RWPE1 (cell line): Measurements from ENCODE around the gene TBC1D12.

Experiments
- CTCF ChIA-PET: fragments of 350-600 bp; sonication (Branson Sonifier 250); formaldehyde crosslinking; extraction: SDS; loops from one replicate; lab custom pipeline; 2021; lab: Yijun Ruan, JAX
- POLR2A ChIA-PET: fragments of 400-600 bp; formaldehyde crosslinking; extraction: SDS; loops from one replicate; lab custom pipeline; 2020; ENCODE audit warnings: antibody characterized with exemption; ENCODE audit not compliant: low non-redundant PET; lab: Yijun Ruan, JAX
- DNase-seq: peaks from one replicate; pipeline ENCODE4 v3.0.0; 2012; ENCODE audit warnings: low spot score
- H3K27ac ChIP-seq: fragments of 450-650 bp; 2 replicates; pipeline ENCODE4 v1.5.1; 2017
- CTCF ChIP-seq: fragments of 450-650 bp; conservative IDR thresholded peaks from 2 replicates; pipeline ENCODE4 v1.5.1; 2017; ENCODE audit warnings: low read depth, mild to moderate bottlenecking

TBC1D12 gene

GRCh38 chr10:94412449-94412848 is 10.1 kb downstream of the TBC1D12 start:
- H3K27ac ChIP-seq, result no peak overlapping the region
- POLR2A ChIA-PET, result no interaction called here
- CTCF ChIA-PET, result no interaction called here
- no peak for DNase-seq
- no peak for TF ChIP-seq CTCF

GRCh38 chr10:94413361-94413760 is 11.0 kb downstream of the TBC1D12 start:
- POLR2A ChIA-PET, result no interaction called here

GRCh38 chr10:94416896-94417295 is 14.6 kb downstream of the TBC1D12 start:
- no peak for TF ChIP-seq CTCF
- POLR2A ChIA-PET, result no interaction called here
- CTCF ChIA-PET, result no interaction called here
- no peak overlapping the region for H3K27ac ChIP-seq
- DNase-seq, result no peak

More at GRCh38 chr10:94413361-94413760, 11.0 kb downstream of the TBC1D12 start:
- H3K27ac ChIP-seq, result no peak overlapping the region
- DNase-seq, result no peak
- CTCF ChIA-PET, result no interaction called here
- no peak for TF ChIP-seq CTCF

- TF ChIP-seq CTCF, result no peak
- ChIA-PET CTCF (no interaction called here), POLR2A (no interaction called here)
- no peak for DNase-seq
- no peak overlapping the region for H3K27ac ChIP-seq
These were observed 15.0 kb downstream of the TBC1D12 start for GRCh38 chr10:94417321-94417720.

GRCh38 chr10:94420516-94420915 is 18.2 kb downstream of the TBC1D12 start:
- TF ChIP-seq CTCF, result no peak
- POLR2A ChIA-PET, result no interaction called here
- CTCF ChIA-PET, result no interaction called here
- no peak for DNase-seq
- no peak overlapping the region for H3K27ac ChIP-seq

GRCh38 chr10:94420998-94421528 is 18.7 kb downstream of the TBC1D12 start:
- TF ChIP-seq CTCF, result no peak
- POLR2A ChIA-PET, result no interaction called here

GRCh38 chr10:94423627-94424026 is 21.3 kb downstream of the TBC1D12 start:
- no peak overlapping the region for H3K27ac ChIP-seq
- CTCF ChIA-PET, result interaction anchor here (1.9 kb wide), 1 partner anchor 20 kb away, joined by 5 read pairs; no protein-coding TSS in a partner anchor
- DNase-seq, result no peak
- POLR2A ChIA-PET, result interaction anchor here (0.6 kb wide), 1 partner anchor 21 kb away, joined by 3 read pairs; no protein-coding TSS in a partner anchor
- TF ChIP-seq CTCF, result no peak

More at GRCh38 chr10:94420998-94421528, 18.7 kb downstream of the TBC1D12 start:
- CTCF ChIA-PET, result no interaction called here
- H3K27ac ChIP-seq, result no peak overlapping the region
- DNase-seq, result no peak
